ENCODE results near the gene TSTD2.
"Not testable (repeated sequence)": the region's sequence is repeated elsewhere in the genome, so short reads cannot be mapped to it uniquely, and the experiment has no call there.

The TSTD2 gene

GRCh38 chr9:97591535-97591934 lies 41.6 kb downstream of the TSTD2 start:
- TF ChIP-seq CTCF (IDR thresholded peaks at IDR 0.05), result no peak
- H3K9me3 ChIP-seq, result no peaks in the 10 kb centered on the region
- DNase-seq, result no peak
- intact Hi-C loops (cut with DNase I; ENCODE audit: low total_unique reads), result no loop called here
- H3K36me3 ChIP-seq, result peaks cover 22 to 55% (median 23%) of the 10 kb centered on the region in 3 donors
- no peaks in the 10 kb centered on the region for H3K27me3 ChIP-seq
- no peak overlapping the region for H3K27ac ChIP-seq
- no peak overlapping the region for H3K4me3 ChIP-seq
- H3K4me1 ChIP-seq, result peaks cover 0 to 36% (median 23%) of the 10 kb centered on the region in 4 donors

- H3K4me3 ChIP-seq; H3K9me3 ChIP-seq; intact Hi-C loops (cut with DNase I; ENCODE audit: low total_unique reads); H3K27me3 ChIP-seq; H3K4me1 ChIP-seq; H3K27ac ChIP-seq: not testable (repeated sequence)
- peaks cover 11 to 25% (median 16%) of the 10 kb centered on the region in 3 donors for H3K36me3 ChIP-seq
- DNase-seq, result peak in 1 of 2 donors; percentile 20
Measured at GRCh38 chr9:97586909-97587308, 46.3 kb downstream of the TSTD2 start.

- H3K4me3 ChIP-seq; H3K9me3 ChIP-seq; intact Hi-C loops (cut with DNase I; ENCODE audit: low total_unique reads); DNase-seq; H3K27me3 ChIP-seq; H3K27ac ChIP-seq; H3K4me1 ChIP-seq: not testable (repeated sequence)
- peaks cover 0 to 13% (median 8%) of the 10 kb centered on the region in 3 donors for H3K36me3 ChIP-seq
Measured at GRCh38 chr9:97584778-97585177, 48.4 kb downstream of the TSTD2 start.

- DNase-seq; H3K4me3 ChIP-seq; intact Hi-C loops (cut with DNase I; ENCODE audit: low total_unique reads); H3K27me3 ChIP-seq; H3K9me3 ChIP-seq; H3K27ac ChIP-seq; H3K36me3 ChIP-seq: not testable (repeated sequence)
- H3K4me1 ChIP-seq, result peaks cover 0 to 17% (median 3%) of the 10 kb centered on the region in 4 donors
Measured at GRCh38 chr9:97581590-97581989, 51.6 kb downstream of the TSTD2 start.

GRCh38 chr9:97579914-97580313 lies 53.3 kb downstream of the TSTD2 start:
- peaks cover 12 to 19% (median 19%) of the 10 kb centered on the region in 3 donors for H3K36me3 ChIP-seq
- H3K9me3 ChIP-seq, result no peaks in the 10 kb centered on the region
- no peak for TF ChIP-seq CTCF (IDR thresholded peaks at IDR 0.05)
- no peak overlapping the region for H3K4me3 ChIP-seq
- intact Hi-C loops (cut with DNase I; ENCODE audit: low total_unique reads), result no loop called here
- no peaks in the 10 kb centered on the region for H3K27me3 ChIP-seq
- DNase-seq, result peak in 1 of 2 donors; percentile 38
- no peak overlapping the region for H3K27ac ChIP-seq
- H3K4me1 ChIP-seq, result peaks cover 0 to 17% (median 3%) of the 10 kb centered on the region in 4 donors

GRCh38 chr9:97578846-97579245 lies 54.3 kb downstream of the TSTD2 start:
- intact Hi-C loops (cut with DNase I; ENCODE audit: low total_unique reads), result no loop called here
- peaks cover 23 to 29% (median 24%) of the 10 kb centered on the region in 3 donors for H3K36me3 ChIP-seq
- peak overlapping the region; percentile 3 to 36 for H3K27ac ChIP-seq
- H3K4me3 ChIP-seq, result no peak overlapping the region
- no peak for TF ChIP-seq CTCF (IDR thresholded peaks at IDR 0.05)
- DNase-seq, result peak in 1 of 2 donors; percentile 69
- peaks cover 0 to 17% (median 3%) of the 10 kb centered on the region in 4 donors for H3K4me1 ChIP-seq
- H3K27me3 ChIP-seq, result no peaks in the 10 kb centered on the region
- H3K9me3 ChIP-seq, result no peaks in the 10 kb centered on the region

- Histone ChIP-seq H3K4me3 (no peak overlapping the region), H3K4me1 (peaks cover 0 to 27% (median 3%) of the 10 kb centered on the region in 4 donors), H3K27me3 (no peaks in the 10 kb centered on the region), H3K9me3 (no peaks in the 10 kb centered on the region), H3K36me3 (peaks cover 28 to 47% (median 35%) of the 10 kb centered on the region in 3 donors), H3K27ac (no peak overlapping the region)
- intact Hi-C loops (cut with DNase I; ENCODE audit: low total_unique reads), result no loop called here
- TF ChIP-seq CTCF (IDR thresholded peaks at IDR 0.05), result no peak
- peak in 1 of 2 donors; percentile 64 for DNase-seq
Measured at GRCh38 chr9:97577051-97577450, 56.1 kb downstream of the TSTD2 start.

Measured in tibial artery (tissue), 4 donors.